Upper lobe of left lung (tissue), 6 donors: ENCODE results near the gene AOC1. TPM values are rescaled to one million over a fixed set of nuclear protein-coding genes. Genes with fewer than 3 reads are reported as not detected.

Experiments
- ATAC-seq, 2 donors: fragments of 200-7000 bp; cut with Tn5 transposase; one replicate each; pipeline ENCODE4 v1.9.1; 2022; ENCODE audit warnings: mild to moderate bottlenecking in 2 of 2, moderate library complexity in 2 of 2; ENCODE audit not compliant: low FRiP score in 2 of 2
- DNase-seq, 2 donors: peaks; one replicate each; pipeline ENCODE4 v3.0.0-alpha.2; 2019 to 2020
- H3K27ac ChIP-seq, 4 donors: fragments of 200-600 bp; sonication (generic); one replicate each; pipeline ENCODE4 v1.5.1; 2016 to 2019
- H3K27me3 ChIP-seq, 4 donors: fragments of 200-600 bp; sonication (generic); one replicate each; pipeline ENCODE4 v1.5.1; 2017 to 2019
- H3K36me3 ChIP-seq, 4 donors: fragments of 200-600 bp; sonication (generic); one replicate each; pipeline ENCODE4 v1.5.1; 2016 to 2019
- H3K4me1 ChIP-seq, 4 donors: fragments of 200-600 bp; sonication (generic); one replicate each; pipeline ENCODE4 v1.5.1; 2018 to 2019
- H3K4me3 ChIP-seq, 4 donors: fragments of 200-600 bp; sonication (generic); one replicate each; pipeline ENCODE4 v1.5.1; 2017 to 2019; ENCODE audit warnings: mild to moderate bottlenecking in 2 of 4, moderate library complexity in 1 of 4
- H3K9me3 ChIP-seq, 4 donors: fragments of 200-600 bp; sonication (generic); one replicate each; pipeline ENCODE4 v1.5.1; 2018 to 2019
- CTCF ChIP-seq, 6 experiments: fragments of 450-650 bp in 4 of 6; fragments of 200-600 bp in 2 of 6; sonication (generic) in 2 of 6; IDR thresholded peaks; one replicate each; pipeline ENCODE4 v1.5.1; 2016 to 2019; ENCODE audit warnings: antibody characterized with exemption in 6 of 6
- EP300 ChIP-seq, 4 donors: sonication (generic); formaldehyde crosslinking; IDR thresholded peaks; one replicate each; pipeline ENCODE4 v1.5.1; 2017; ENCODE audit warnings: antibody characterized with exemption in 4 of 4, control low read depth in 2 of 4
- POLR2A ChIP-seq, 4 donors: fragments of 450-650 bp; IDR thresholded peaks; one replicate each; pipeline ENCODE4 v1.5.1; 2016 to 2017; ENCODE audit warnings: antibody characterized with exemption in 4 of 4, mild to moderate bottlenecking in 2 of 4
- POLR2AphosphoS5 ChIP-seq, 2 donors: sonication (generic); formaldehyde crosslinking; IDR thresholded peaks; one replicate each; pipeline ENCODE4 v1.5.1; 2017; ENCODE audit warnings: antibody characterized with exemption in 2 of 2
- WGBS, 2 donors: methylation state at CpG; one replicate each; pipeline ENCODE4 v1.1.5; 2017 to 2018; 5-methylcytosine and 5-hydroxymethylcytosine counted together
- total RNA-seq, 6 donors: library from RNA; depleted of rRNA in 4 of 6; stranded (reverse); fragments of >200 nt in 4 of 6; gene quantifications; one replicate each; pipeline versions ENCODE4 v1.1.0 to v1.2.1, GENCODE V29; 2016 to 2021
- donor health status: DM: no; HTN: no; CAD: no; lungs with moderate emphysema.
- donor health status: DM: no; HTN: yes; CAD: no; lungs with severe emphysema.

Gene AOC1
- total RNA-seq, 6 donors from 2014 or later: 0.31 to 0.88 TPM; not detected in 4

DNA sequence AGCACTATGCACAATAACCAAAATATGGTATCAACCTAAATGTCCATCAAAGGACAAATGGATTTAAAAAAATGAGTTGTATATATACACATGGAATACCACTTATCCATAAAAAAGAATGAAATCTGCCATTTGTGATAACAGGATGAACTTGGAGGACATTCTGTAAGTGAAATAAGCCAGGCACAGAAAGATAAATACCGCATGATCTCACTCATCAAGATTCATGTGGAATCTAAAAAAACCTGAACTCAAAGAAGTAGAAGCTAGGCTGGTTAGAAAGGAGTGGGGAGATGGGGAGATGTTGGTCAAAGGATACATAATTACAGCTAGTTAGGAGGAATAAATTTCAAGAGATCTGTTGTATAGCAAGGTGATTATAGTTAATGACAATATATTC is 17.3 kb upstream of the AOC1 start:
- Histone ChIP-seq H3K36me3 (no peaks in the 10 kb centered on the region), H3K9me3 (no peaks in the 10 kb centered on the region), H3K27me3 (no peaks in the 10 kb centered on the region), H3K27ac (no peak overlapping the region), H3K4me3 (no peak overlapping the region), H3K4me1 (no peaks in the 10 kb centered on the region)
- no peak for DNase-seq
- no peak for TF ChIP-seq POLR2AphosphoS5 (IDR thresholded peaks at IDR 0.05)
- no peak for TF ChIP-seq EP300 (IDR thresholded peaks at IDR 0.05)
- no peak for TF ChIP-seq CTCF (IDR thresholded peaks at IDR 0.05)
- TF ChIP-seq POLR2A (IDR thresholded peaks at IDR 0.05): no peak
- ATAC-seq: no peak
- 81 to 100% methylated on average over 1 of the region's 1 CpG for WGBS, 2 donors

GRCh38 chr7:150835702-150836280 is 16.5 kb upstream of the AOC1 start:
- H3K4me1 ChIP-seq: no peaks in the 10 kb centered on the region
- H3K36me3 ChIP-seq: no peaks in the 10 kb centered on the region
- no peaks in the 10 kb centered on the region for H3K27me3 ChIP-seq
- no peak overlapping the region for H3K27ac ChIP-seq
- ATAC-seq (no peak), DNase-seq (no peak)
- H3K9me3 ChIP-seq: no peaks in the 10 kb centered on the region
- no peak overlapping the region for H3K4me3 ChIP-seq
- WGBS, 2 donors: 79 to 86% methylated on average over 5 to 6 of the region's 6 CpGs
- TF ChIP-seq POLR2AphosphoS5 (IDR thresholded peaks at IDR 0.05): no peak
- no peak for TF ChIP-seq EP300 (IDR thresholded peaks at IDR 0.05)
- TF ChIP-seq CTCF (IDR thresholded peaks at IDR 0.05): no peak
- TF ChIP-seq POLR2A (IDR thresholded peaks at IDR 0.05): no peak

- no peaks in the 10 kb centered on the region for H3K27me3 ChIP-seq
- H3K36me3 ChIP-seq: no peaks in the 10 kb centered on the region
- no peak overlapping the region for H3K4me3 ChIP-seq
- no peaks in the 10 kb centered on the region for H3K4me1 ChIP-seq
- TF ChIP-seq CTCF (IDR thresholded peaks at IDR 0.05): no peak
- no peak for TF ChIP-seq EP300 (IDR thresholded peaks at IDR 0.05)
- no peak for TF ChIP-seq POLR2A (IDR thresholded peaks at IDR 0.05)
- TF ChIP-seq POLR2AphosphoS5 (IDR thresholded peaks at IDR 0.05): no peak
- H3K9me3 ChIP-seq: no peaks in the 10 kb centered on the region
- WGBS, 2 donors: 81 to 86% methylated on average over 7 of the region's 7 CpGs
- ATAC-seq (no peak), DNase-seq (no peak)
- H3K27ac ChIP-seq: no peak overlapping the region
Observed at GRCh38 chr7:150838965-150839650, 13.2 kb upstream of the AOC1 start.

DNA sequence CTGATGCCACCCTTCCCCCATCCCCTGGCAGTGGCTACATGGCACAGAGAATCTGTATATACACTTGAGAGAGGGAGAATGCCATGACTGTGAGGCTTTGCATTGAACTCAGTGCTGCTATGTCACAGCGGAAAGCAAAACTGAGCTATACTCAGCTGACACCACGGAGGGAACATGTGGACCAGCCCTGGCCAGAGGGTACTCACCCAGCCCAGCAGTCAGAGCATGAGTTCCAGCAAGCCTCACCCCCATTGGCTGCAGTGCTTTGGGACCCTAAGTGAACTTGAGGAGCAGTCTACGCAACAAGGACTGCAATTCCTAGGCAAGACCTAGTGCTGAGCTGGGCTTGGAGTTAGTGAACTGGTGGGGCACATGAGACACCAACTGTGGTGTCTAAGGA is 10.3 kb upstream of the AOC1 start:
- Histone ChIP-seq H3K9me3 (no peaks in the 10 kb centered on the region), H3K27ac (no peak overlapping the region), H3K36me3 (no peaks in the 10 kb centered on the region), H3K4me1 (no peaks in the 10 kb centered on the region), H3K27me3 (no peaks in the 10 kb centered on the region), H3K4me3 (no peak overlapping the region)
- WGBS, 2 donors: 86 to 90% methylated on average over 2 to 3 of the region's 3 CpGs
- ATAC-seq (no peak), DNase-seq (no peak)
- no peak for TF ChIP-seq EP300 (IDR thresholded peaks at IDR 0.05)
- no peak for TF ChIP-seq POLR2AphosphoS5 (IDR thresholded peaks at IDR 0.05)
- no peak for TF ChIP-seq POLR2A (IDR thresholded peaks at IDR 0.05)
- TF ChIP-seq CTCF (IDR thresholded peaks at IDR 0.05): no peak

DNA sequence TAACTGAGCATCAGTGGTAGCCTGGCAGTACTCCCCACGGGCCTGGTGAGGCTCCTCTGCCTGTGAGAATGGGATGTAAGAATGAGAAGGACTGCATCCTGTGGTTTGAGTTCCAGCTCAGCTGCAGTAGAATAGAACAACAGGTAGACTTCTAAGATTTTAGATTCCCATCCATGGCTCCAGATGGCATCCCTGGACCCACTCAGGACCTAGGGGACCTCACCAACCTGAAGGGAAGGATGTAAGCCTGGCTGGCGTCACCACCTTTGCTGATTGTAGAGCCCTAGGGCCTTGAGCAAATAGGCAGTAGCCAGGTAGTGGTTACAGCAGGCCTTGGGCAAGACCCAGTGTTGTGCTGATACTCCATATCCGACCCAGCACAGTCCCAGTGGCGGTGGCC is 9.6 kb upstream of the AOC1 start:
- no peak overlapping the region for H3K4me3 ChIP-seq
- no peaks in the 10 kb centered on the region for H3K36me3 ChIP-seq
- no peaks in the 10 kb centered on the region for H3K27me3 ChIP-seq
- no peaks in the 10 kb centered on the region for H3K4me1 ChIP-seq
- no peak overlapping the region for H3K27ac ChIP-seq
- H3K9me3 ChIP-seq: no peaks in the 10 kb centered on the region
- ATAC-seq (no peak), DNase-seq (no peak)
- 84 to 100% methylated on average over 4 of the region's 4 CpGs for WGBS, 2 donors
- no peak for TF ChIP-seq CTCF (IDR thresholded peaks at IDR 0.05)
- TF ChIP-seq EP300 (IDR thresholded peaks at IDR 0.05): no peak
- no peak for TF ChIP-seq POLR2A (IDR thresholded peaks at IDR 0.05)
- TF ChIP-seq POLR2AphosphoS5 (IDR thresholded peaks at IDR 0.05): no peak
